AG09319 (cell line): ENCODE measurements around the gene MUCL3.

ENCODE experiments used
- DNase-seq: peaks from one replicate; pipeline ENCODE4 v3.0.0-alpha.2; 2010; ENCODE audit warnings: low read depth; ENCODE audit errors: extremely low read depth
- TF ChIP-seq, protein P1 (sequence below): IDR thresholded peaks from 2 replicates; pipeline ENCODE4 v1.5.1; 2011; ENCODE audit warnings: low read depth, mild to moderate bottlenecking, inconsistent platforms, low read length, moderate library complexity

MUCL3 gene, protein sequence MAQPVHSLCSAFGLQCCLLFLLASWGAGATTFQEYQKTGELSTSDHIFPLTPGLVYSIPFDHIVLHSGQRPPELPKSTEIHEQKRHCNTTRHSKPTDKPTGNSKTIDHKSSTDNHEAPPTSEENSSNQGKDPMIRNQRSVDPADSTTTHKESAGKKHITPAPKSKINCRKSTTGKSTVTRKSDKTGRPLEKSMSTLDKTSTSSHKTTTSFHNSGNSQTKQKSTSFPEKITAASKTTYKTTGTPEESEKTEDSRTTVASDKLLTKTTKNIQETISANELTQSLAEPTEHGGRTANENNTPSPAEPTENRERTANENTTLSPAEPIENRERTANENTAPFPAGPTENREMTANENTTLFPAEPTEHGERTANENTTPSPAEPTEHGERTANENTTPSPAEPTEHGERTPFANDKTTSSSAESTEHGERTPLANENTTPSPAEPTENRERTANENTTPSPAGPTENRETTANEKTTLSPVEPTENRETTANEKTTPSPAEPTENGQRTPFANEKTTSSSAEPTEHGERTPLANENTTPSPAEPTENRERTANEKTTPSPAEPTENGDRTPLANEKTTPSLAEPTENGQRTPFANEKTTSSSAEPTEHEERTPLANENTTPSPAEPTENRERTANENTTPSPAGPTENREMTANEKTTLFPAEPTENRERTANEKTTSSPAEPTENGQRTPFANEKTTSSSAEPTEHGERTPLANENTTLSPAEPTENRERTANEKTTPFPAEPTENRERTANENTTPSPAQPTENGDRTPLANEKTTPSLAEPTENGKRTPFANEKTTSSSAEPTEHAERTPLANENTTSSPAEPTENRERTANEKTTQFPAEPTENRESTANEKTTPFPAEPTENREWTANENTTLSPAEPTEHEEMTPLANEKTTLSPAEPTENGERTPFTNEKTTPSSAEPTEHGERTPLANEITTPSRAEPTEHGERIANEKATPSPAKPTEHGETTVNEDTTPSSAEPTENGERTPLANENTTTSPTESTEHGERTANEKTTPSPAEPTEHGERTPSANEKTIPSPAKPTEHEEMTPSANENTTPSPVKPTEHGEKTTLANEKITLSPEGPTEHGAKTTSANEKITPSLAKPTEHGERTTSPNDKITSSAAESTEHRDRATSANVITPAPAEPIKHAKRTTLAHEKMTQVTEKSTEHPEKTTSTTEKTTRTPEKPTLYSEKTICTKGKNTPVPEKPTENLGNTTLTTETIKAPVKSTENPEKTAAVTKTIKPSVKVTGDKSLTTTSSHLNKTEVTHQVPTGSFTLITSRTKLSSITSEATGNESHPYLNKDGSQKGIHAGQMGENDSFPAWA (N-terminal part only)

GRCh38 chr6:30940361-30940986 lies at the start of gene MUCL3:
TSS of gene MUCL3 (plus strand) at chr6:30940973. CDS start at chr6:30941000, 27 bp downstream.
- no peak for DNase-seq

GRCh38 chr6:30891450-30891723 lies 49.4 kb upstream of the MUCL3 start:
- TF ChIP-seq, protein P1, sequence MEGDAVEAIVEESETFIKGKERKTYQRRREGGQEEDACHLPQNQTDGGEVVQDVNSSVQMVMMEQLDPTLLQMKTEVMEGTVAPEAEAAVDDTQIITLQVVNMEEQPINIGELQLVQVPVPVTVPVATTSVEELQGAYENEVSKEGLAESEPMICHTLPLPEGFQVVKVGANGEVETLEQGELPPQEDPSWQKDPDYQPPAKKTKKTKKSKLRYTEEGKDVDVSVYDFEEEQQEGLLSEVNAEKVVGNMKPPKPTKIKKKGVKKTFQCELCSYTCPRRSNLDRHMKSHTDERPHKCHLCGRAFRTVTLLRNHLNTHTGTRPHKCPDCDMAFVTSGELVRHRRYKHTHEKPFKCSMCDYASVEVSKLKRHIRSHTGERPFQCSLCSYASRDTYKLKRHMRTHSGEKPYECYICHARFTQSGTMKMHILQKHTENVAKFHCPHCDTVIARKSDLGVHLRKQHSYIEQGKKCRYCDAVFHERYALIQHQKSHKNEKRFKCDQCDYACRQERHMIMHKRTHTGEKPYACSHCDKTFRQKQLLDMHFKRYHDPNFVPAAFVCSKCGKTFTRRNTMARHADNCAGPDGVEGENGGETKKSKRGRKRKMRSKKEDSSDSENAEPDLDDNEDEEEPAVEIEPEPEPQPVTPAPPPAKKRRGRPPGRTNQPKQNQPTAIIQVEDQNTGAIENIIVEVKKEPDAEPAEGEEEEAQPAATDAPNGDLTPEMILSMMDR, result no peak
- no peak for DNase-seq

More at GRCh38 chr6:30940361-30940986, at the start of gene MUCL3:
- TF ChIP-seq, protein P1, result no peak

- TF ChIP-seq, protein P1, result no peak
- no peak for DNase-seq
Measured at GRCh38 chr6:30891816-30892538, 48.8 kb upstream of the MUCL3 start.

GRCh38 chr6:30893001-30893591 lies 47.7 kb upstream of the MUCL3 start:
- TF ChIP-seq, protein P1, result no peak
- DNase-seq, result no peak

- no peak for DNase-seq
- TF ChIP-seq, protein P1, result no peak
Measured at GRCh38 chr6:30893666-30894065, 47.1 kb upstream of the MUCL3 start.

DNA sequence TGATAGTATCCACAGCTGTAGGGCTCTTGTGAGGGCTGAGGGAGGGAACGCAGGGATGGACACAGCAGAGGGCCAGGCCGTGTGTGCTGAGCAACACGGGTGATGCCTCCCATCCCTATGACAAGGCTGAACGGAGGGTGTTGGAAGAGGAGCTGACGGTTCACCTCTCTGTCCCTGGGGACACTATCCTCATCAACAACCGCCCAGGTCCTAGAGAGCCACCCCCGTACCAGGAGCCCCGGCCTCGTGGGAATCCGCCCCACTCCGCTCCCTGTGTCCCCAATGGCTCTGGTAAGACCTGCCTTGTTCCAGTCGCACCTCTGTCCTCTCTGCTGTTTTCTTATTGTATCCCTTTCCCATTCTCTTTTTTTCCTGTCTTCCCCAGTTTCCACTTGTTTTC lies 46.4 kb upstream of the MUCL3 start:
- no peak for DNase-seq
- TF ChIP-seq, protein P1, result no peak
